WERI-Rb-1 (cell line): ENCODE results near the gene MYO16.

Experiments used
- DNase-seq: peaks from one replicate; pipeline ENCODE4 v3.0.0-alpha.2; 2020
- H3K27ac ChIP-seq: fragments of 250-450 bp; sonication (Bioruptor Pico); 2 replicates; pipeline ENCODE4 v1.5.1; 2020; ENCODE audit warnings: mild to moderate bottlenecking, moderate library complexity
- H3K27me3 ChIP-seq: fragments of 250-450 bp; sonication (Bioruptor Pico); 2 replicates; pipeline ENCODE4 v1.5.1; 2021; ENCODE audit warnings: mild to moderate bottlenecking, low read depth, moderate library complexity; ENCODE audit not compliant: insufficient read depth, severe bottlenecking
- H3K36me3 ChIP-seq: fragments of 250-450 bp; sonication (Bioruptor Pico); 2 replicates; pipeline ENCODE4 v1.5.1; 2020; ENCODE audit warnings: mild to moderate bottlenecking, moderate library complexity
- H3K4me3 ChIP-seq: 2 replicates; pipeline ENCODE4 v1.5.1; 2011; ENCODE audit warnings: low read depth, mild to moderate bottlenecking, control low read depth, low read length
- H3K9me3 ChIP-seq: fragments of 250-450 bp; sonication (Bioruptor Pico); 2 replicates; pipeline ENCODE4 v1.5.1; 2021; ENCODE audit warnings: mild to moderate bottlenecking, moderate library complexity; ENCODE audit not compliant: severe bottlenecking
- CTCF ChIP-seq: IDR thresholded peaks from 2 replicates; pipeline ENCODE4 v1.5.1; 2011; ENCODE audit warnings: low read depth, mild to moderate bottlenecking, control low read depth, inconsistent platforms, low read length

MYO16 gene

DNA sequence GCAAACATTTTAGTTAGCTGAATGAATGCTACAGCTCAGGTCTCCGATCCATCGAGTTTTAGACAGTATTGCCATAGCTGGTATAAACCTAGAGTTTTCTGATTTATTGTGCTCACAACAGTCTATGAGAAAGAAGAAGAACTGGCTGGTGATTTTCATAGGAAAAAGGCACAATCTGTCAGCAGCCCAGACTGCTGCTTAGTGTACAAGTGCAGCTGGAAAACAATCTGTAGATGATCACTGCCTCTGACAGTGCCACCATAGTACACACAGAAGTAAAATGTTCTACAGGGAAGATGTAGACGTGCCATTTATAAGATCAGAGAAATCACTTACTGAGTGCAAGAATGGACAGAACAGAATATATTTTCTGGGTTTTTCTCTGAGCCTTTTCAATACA, 48.4 kb downstream of the MYO16 start:
- no peak overlapping the region for H3K27ac ChIP-seq
- H3K9me3 ChIP-seq, result no peaks in the 10 kb centered on the region
- no peak overlapping the region for H3K4me3 ChIP-seq
- DNase-seq, result no peak
- no peaks in the 10 kb centered on the region for H3K36me3 ChIP-seq
- TF ChIP-seq CTCF, result no peak
- H3K27me3 ChIP-seq, result peaks cover 25% of the 10 kb centered on the region

- Histone ChIP-seq H3K27ac (no peak overlapping the region), H3K36me3 (no peaks in the 10 kb centered on the region), H3K9me3 (no peaks in the 10 kb centered on the region), H3K4me3 (no peak overlapping the region), H3K27me3 (peaks cover 37% of the 10 kb centered on the region)
- no peak for DNase-seq
- no peak for TF ChIP-seq CTCF
Observed at GRCh38 chr13:108680011-108680410, 50.6 kb downstream of the MYO16 start.

DNA sequence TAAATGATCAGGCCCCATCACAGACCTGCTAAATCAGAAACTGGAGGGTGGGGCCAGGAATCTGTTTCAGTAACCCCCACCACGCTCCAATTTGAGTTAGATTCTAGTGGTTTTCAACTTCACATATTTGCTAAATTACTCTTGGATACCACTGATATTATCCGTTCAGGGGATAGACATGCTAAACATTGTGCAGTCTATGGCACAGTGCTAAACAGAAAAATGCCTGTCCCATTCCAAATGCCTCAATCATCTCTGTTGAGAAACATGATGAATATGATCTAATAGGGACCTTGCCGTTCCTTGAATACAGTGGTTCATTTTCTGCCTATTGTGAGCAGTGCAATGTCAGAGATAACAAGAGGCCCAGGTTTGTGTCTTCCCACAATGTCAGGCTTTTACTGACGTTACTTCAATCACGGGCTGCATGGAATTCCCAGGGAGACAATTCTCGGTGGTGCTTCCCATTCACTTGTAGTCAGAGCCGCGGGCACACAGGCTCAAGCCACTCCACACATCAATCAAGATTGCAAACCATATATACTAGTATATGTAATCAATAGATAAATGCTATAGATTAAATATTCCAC, 52.7 kb downstream of the MYO16 start:
- no peaks in the 10 kb centered on the region for H3K36me3 ChIP-seq
- H3K27me3 ChIP-seq, result peaks cover 46% of the 10 kb centered on the region
- no peaks in the 10 kb centered on the region for H3K9me3 ChIP-seq
- no peak for DNase-seq
- no peak overlapping the region for H3K27ac ChIP-seq
- no peak for TF ChIP-seq CTCF
- H3K4me3 ChIP-seq, result no peak overlapping the region

GRCh38 chr13:108682714-108683113, 53.3 kb downstream of the MYO16 start:
- H3K27me3 ChIP-seq, result peaks cover 46% of the 10 kb centered on the region
- no peak for TF ChIP-seq CTCF

GRCh38 chr13:108686027-108686426, 56.6 kb downstream of the MYO16 start:
- Histone ChIP-seq H3K27me3 (peaks cover 55% of the 10 kb centered on the region), H3K4me3 (no peak overlapping the region), H3K36me3 (no peaks in the 10 kb centered on the region), H3K27ac (no peak overlapping the region), H3K9me3 (no peaks in the 10 kb centered on the region)
- no peak for TF ChIP-seq CTCF
- DNase-seq, result no peak

More at GRCh38 chr13:108682714-108683113, 53.3 kb downstream of the MYO16 start:
- DNase-seq, result no peak
- H3K36me3 ChIP-seq, result no peaks in the 10 kb centered on the region
- H3K9me3 ChIP-seq, result no peaks in the 10 kb centered on the region
- no peak overlapping the region for H3K4me3 ChIP-seq
- no peak overlapping the region for H3K27ac ChIP-seq

DNA sequence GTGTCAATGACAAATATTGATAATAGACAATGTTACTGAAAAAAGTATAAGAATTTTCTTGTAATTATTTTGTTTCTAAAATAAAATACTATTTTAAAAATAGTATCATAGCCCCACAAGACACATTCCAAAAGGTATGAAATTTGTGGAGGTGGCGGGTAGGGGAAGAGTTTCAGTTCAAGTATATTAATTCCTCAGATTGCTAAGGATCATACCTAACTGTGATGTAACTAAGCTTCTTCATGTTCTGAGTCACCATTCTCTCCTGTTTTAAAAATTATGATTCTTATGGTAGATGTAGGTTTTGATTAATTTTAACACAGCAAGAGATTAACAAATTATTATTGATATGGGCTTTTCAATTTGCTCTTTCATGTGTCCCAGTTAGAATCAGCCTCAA, 61.3 kb downstream of the MYO16 start:
- Histone ChIP-seq H3K9me3 (no peaks in the 10 kb centered on the region), H3K27me3 (peaks cover 48% of the 10 kb centered on the region), H3K4me3 (no peak overlapping the region), H3K27ac (no peak overlapping the region), H3K36me3 (no peaks in the 10 kb centered on the region)
- no peak for DNase-seq
- TF ChIP-seq CTCF, result no peak
